Esophagus squamous epithelium (tissue), 4 donors: Measurements from ENCODE around the gene BCL2.

Experiments used
- CTCF ChIP-seq, 6 experiments: fragments of 450-650 bp in 4 of 6; fragments of 200-600 bp in 2 of 6; sonication (generic) in 2 of 6; IDR thresholded peaks; one replicate each; pipeline ENCODE4 v1.5.1; 2016 to 2019; ENCODE audit warnings: antibody characterized with exemption in 6 of 6, mild to moderate bottlenecking in 4 of 6, moderate library complexity in 4 of 6
- POLR2A ChIP-seq, 4 donors: fragments of 450-650 bp; IDR thresholded peaks; one replicate each; pipeline ENCODE4 v1.6.1; 2017; ENCODE audit warnings: antibody characterized with exemption in 4 of 4, mild to moderate bottlenecking in 4 of 4, moderate library complexity in 3 of 4

GRCh38 chr18:63225434-63225833 lies 94.1 kb downstream of the BCL2 start:
- TF ChIP-seq POLR2A (IDR thresholded peaks at IDR 0.05) (no peak), CTCF (IDR thresholded peaks at IDR 0.05) (no peak)
